RPMI8226 (cell line): ENCODE data around the gene MKNK2.
"Not testable (repeated sequence)": the region's sequence is repeated elsewhere in the genome, so short reads cannot be mapped to it uniquely, and the experiment has no call there.

Source experiments
- DNase-seq: peaks from one replicate; pipeline ENCODE4 v3.0.0-alpha.2; 2015

Gene MKNK2

GRCh38 chr19:2042485-2043250 lies 8.4 kb downstream of the MKNK2 start:
- no peak for DNase-seq

GRCh38 chr19:2041683-2042484 lies 9.2 kb downstream of the MKNK2 start:
- peak; percentile 98 for DNase-seq

GRCh38 chr19:2041433-2041682 lies 9.7 kb downstream of the MKNK2 start:
- no peak for DNase-seq

- DNase-seq, result no peak
Measured at GRCh38 chr19:2040647-2041432, 10.2 kb downstream of the MKNK2 start.

- no peak for DNase-seq
Measured at GRCh38 chr19:2039959-2040646, 10.9 kb downstream of the MKNK2 start.

GRCh38 chr19:2039089-2039958 lies 11.7 kb downstream of the MKNK2 start:
- no peak for DNase-seq

- DNase-seq, result no peak
Measured at GRCh38 chr19:2038284-2039088, 12.6 kb downstream of the MKNK2 start.

- DNase-seq, result no peak
Measured at GRCh38 chr19:2037651-2038255, 13.3 kb downstream of the MKNK2 start.

GRCh38 chr19:2036424-2036823 lies 14.6 kb downstream of the MKNK2 start:
- no peak for DNase-seq

GRCh38 chr19:2035590-2035991 lies 15.5 kb downstream of the MKNK2 start:
- no peak for DNase-seq

- DNase-seq, result peak; percentile 74
Measured at GRCh38 chr19:2034729-2035589, 16.1 kb downstream of the MKNK2 start.

- not testable (repeated sequence) for DNase-seq
Measured at GRCh38 chr19:2034253-2034652, 16.8 kb downstream of the MKNK2 start.

GRCh38 chr19:2033825-2034159 lies 17.3 kb downstream of the MKNK2 start:
- DNase-seq, result no peak

- DNase-seq, result no peak
Measured at GRCh38 chr19:2033115-2033824, 17.8 kb downstream of the MKNK2 start.

- peak; percentile 95 for DNase-seq
Measured at GRCh38 chr19:2032296-2032941, 18.6 kb downstream of the MKNK2 start.

- DNase-seq, result peak; percentile 32
Measured at GRCh38 chr19:2027361-2027760, 23.7 kb downstream of the MKNK2 start.

- DNase-seq, result no peak
Measured at GRCh38 chr19:2026770-2027169, 24.3 kb downstream of the MKNK2 start.

- DNase-seq, result no peak
Measured at GRCh38 chr19:2022289-2022688, 28.8 kb downstream of the MKNK2 start.
